NK-92 treated with Interleukin-12 subunit alpha and Interleukin-12 subunit beta, amount 100 ng/mL, for 24 hours (cell line): ENCODE measurements around the gene TSPAN32.
"Not testable (repeated sequence)": the region's sequence is repeated elsewhere in the genome, so short reads cannot be mapped to it uniquely, and the experiment has no call there.

Experiments
- DNase-seq: peaks from one replicate; lab custom pipeline; 2025; lab: John Stamatoyannopoulos, UW

The TSPAN32 gene

GRCh38 chr11:2316169-2316962 lies 14.6 kb downstream of the TSPAN32 start:
- no peak for DNase-seq

GRCh38 chr11:2316963-2317244 lies 15.1 kb downstream of the TSPAN32 start:
- DNase-seq = no peak

DNA sequence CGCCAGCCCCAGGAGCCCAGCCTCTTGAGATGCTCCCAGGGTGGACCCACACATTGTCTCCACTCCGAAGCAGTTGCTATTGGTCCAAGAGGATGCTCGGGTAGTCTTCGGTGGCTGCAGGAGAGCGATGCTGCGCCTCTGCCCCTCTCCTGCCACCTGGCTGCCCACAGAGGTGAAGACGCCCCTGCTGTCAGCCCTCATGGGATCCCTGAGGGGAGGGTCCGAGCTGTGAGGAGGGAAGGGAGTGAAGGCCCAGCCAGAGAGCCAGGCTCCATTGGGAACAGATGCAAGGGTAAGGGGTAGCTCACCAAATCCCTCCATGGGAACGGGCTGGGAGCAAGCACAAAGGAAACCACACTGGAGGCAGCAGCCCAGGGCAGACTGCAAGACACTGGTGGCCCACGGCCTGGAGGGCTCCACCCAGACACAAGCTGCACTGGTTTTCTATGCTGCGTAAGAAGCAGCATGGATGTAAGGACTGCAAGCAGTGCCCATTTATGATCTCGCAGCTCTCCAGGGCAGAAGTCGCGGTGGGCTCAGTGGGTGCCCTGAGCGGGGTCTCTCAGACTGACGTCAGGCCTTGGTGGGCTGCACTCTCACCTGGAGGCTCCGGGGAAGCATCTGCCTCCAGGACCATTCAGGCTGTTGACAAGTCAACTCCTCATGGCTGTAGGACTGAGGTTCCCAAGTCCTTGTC lies 15.7 kb downstream of the TSPAN32 start:
- no peak for DNase-seq

DNA sequence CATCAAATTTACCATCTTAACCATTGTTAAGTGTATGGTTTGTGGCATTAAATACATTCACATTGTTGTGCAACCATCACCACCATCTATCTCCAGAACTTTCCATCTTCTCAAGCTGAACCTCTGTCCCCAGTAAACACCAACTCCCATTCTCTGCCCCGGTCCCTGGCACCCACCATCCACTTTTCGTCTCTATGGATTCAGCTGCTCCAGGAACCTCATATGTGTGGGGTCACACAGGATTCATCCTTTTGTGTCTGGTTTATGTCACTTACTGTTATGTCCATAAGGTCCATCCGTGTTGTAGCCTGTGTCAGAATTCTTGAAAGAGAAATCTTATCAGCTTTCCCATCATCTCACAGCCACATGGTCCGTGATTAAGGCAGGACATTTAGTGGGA lies 16.3 kb downstream of the TSPAN32 start:
- no peak for DNase-seq

- no peak for DNase-seq
These were observed 16.9 kb downstream of the TSPAN32 start for GRCh38 chr11:2318707-2319106.

- no peak for DNase-seq
These were observed 18.1 kb downstream of the TSPAN32 start for GRCh38 chr11:2319791-2320472.

DNA sequence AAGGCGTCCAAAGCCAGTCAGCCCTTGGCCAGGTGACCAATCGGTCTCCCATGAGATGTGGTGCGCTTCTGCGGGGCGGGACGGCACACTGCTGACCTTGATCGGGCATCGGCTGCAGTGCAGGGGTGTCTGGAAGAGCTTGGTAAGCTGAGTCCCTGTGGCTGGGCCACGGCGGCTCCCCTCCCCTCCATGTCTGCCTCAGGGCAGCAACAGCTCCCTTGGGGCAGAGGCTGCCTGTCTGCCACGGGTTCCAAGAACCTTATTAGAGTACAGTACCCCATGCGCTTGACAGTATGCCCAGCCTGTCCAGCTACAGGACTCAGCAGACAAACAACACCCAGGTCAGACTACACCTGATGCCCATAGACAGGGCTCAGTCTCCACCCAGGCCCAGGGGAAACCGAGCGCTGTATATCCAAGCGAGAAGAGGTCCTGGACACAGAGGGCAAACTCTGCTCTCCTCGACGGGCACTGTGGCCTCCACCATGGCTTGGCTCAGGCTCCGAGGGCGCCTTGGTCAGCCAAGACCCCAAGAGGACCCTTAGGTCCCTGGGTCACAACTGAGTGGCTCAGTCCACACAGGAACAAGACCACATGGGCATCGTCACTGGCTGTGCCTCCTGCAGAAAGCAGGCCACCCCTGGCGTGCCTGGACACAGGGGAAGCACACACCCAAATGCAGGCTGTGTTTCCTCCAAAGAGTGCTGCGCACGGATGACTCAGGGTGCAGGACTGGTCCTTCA lies 18.9 kb downstream of the TSPAN32 start:
- no peak for DNase-seq

DNA sequence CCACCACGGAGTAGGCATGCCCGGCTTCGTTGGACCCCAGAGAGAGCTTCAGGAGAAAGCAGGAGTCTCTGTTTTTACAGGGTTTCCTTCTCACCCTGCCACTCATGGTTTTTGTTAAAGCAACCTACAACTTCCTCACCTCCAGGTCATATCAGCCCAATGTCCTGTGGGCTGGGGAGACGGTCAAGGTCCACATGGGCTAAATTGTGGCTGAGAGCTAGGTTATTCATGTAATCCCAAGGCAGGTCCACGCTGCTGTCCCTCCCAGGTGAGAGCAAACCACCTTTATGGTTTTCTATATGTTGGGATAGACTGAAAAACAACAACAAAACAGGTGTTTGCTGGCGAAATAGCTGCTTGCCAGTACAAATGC lies 19.5 kb downstream of the TSPAN32 start:
- no peak for DNase-seq

DNA sequence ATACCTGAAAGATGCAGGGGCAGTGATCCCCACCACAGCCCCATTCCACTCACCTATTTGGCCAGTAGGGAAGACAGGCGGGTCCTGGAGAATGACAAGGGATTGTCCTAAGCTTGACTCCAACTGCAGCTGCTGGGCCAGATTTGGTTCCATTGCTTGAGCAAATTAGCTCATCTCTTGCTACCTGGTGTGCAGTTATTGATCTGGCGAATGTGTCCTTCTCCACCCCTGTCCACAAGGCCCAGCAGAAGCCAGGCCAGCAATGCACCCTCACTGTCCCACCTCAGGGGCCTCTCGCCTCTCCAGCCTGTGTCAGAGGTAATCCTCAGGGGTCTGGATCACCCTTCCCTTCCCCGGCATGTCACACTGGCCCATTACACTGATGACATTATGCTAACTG lies 23.3 kb downstream of the TSPAN32 start:
- DNase-seq = no peak

DNA sequence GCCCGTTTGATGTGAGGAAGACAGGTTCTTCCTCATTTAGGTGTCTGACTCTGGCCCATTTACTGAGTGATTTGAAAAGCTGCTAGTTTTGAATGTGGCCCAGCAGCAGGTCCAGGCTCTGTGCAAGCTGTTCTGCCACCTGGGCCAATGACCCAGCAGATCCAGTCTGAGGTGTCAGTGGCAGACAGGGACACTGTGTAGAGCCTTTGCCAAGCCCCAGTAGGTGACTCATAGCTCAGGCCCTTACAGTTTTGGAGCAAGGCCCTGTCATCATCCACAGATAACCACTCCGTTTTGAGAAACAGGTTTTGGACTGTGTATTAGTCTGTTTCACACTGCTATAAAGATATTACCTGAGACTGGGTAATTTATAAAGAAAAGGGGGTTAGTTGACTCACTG lies 23.9 kb downstream of the TSPAN32 start:
- no peak for DNase-seq

DNA sequence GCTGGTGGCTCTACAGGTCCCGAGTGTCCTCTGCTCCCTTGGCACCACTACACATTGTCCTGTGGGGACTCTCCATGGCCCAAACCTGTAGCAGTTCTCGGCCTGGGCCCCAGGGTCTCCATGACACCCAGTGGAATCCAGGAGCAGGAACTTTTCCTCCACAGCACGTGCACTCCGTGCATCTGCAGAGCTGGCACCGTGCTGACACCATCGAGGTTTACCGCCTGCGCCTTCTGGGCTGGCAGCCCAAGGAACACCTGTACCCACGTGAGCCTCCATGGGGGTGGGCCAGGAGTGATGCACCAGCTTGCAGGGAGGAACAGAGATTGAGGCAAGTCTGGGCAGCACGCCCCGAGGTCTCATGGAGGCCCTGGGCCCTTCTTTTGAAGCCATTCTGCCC lies 25.2 kb downstream of the TSPAN32 start:
- no peak for DNase-seq

DNA sequence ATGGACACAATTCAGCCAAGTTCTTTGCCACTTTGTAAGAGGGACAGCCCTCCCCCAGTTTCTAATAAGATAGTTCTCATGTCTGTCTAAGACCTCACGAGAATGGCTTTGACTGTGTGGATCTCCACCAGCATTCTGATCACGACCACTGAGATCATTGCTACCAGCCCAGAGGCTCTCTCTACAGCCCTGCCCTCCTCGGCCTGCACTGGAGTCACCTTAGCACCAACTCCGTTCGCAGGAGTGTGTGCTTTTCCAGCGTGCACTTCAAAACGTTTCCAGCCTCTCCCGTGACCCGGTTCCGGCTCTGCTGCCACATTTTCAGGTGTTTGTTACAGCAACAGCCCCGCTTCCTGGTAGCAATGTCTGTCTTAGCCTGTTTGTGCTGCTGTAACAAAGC lies 26.2 kb downstream of the TSPAN32 start:
- no peak for DNase-seq

DNA sequence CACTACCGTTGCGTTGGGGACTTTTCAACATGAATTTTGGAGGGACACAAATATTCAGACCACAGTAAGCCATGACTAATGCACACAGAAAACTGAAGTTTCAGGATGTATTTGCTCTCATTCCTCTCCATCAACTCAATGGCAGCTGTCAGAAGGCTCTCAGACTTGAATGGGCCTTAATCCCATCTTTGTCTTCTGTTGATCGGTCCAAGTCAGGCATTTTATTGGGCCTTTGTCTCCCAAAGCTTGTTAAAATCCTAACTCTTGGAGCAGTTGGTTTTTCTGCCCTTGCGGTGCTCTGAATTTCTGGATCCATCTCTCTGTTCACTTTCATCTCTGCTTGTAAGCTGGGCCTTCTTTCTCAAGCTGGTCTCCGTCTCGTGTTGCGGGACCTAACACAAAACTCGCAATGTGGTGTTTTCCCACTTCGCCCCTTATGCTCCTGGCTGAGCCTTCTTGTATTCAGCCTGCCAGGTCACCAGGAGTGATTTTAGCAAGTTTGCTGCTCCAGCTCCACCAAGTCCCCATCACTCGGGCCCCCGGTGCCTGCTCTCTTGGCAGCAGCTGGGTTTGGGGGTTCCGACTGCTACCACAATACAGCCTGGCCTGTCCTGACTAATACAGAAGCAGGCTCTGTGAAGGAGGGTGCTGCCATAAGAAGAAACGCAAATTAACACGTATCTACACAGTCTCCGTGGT lies 27.0 kb downstream of the TSPAN32 start:
- DNase-seq = no peak

DNA sequence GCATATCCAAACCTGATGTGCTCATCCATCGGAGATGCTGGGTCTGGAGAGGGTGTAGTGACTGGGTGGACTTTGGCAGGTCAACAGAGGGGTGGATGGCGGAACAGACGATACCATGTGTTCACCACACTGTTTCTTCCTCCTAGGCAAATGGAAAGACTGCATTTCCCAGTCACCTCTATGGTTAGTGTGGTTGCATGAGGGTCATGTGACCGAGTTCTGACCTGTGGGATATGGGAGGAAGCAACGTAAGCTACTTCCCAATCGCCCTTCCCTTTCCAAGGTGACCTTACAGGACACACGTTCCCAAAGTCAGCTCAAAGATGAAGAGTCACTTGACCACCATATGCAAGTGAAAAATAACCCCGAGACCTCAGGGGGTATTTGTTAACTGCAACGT lies 27.7 kb downstream of the TSPAN32 start:
- DNase-seq = no peak

- DNase-seq = no peak
These were observed 28.9 kb downstream of the TSPAN32 start for GRCh38 chr11:2330696-2331095.

DNA sequence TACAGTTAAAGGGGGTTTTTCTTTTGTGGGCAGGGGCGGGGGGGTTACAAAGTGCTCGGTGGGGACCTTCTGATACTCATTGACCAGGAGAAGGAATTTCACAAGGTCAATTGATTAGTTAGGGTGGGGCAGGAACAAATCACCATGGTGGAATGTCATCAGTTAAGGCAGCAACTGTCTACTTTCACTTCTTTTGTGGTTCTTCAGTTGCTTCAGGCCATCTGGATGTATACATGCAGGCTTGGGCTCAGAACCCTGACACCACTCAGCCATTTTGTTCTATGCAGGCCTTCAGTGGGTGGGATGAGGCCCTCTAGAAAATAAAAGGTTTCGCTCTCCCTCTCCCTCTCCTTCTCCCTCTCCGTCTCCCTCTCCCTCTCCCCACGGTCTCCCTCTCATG lies 29.6 kb downstream of the TSPAN32 start:
- no peak for DNase-seq

GRCh38 chr11:2332569-2332968 lies 30.8 kb downstream of the TSPAN32 start:
- DNase-seq = not testable (repeated sequence)

- DNase-seq = not testable (repeated sequence)
These were observed 31.8 kb downstream of the TSPAN32 start for GRCh38 chr11:2333486-2334205.

DNA sequence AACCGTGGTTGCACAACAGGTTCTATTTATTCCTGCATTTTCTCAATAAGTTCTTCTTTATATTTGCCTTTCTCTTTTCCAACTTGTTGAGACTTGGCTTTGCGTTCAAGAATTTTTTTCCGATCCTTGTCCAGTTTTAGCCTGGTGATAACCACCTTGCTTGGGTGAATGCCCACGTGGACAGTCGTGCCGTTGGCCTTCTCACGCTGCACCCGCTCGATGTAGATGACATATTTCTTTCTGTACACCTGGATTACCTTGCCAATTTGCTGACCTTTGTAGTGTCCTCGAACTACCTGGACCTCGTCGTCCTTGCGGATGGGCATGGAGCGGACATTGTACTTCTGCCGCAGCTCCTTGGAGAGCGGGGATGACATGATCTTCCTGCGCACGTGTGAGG lies 33.5 kb downstream of the TSPAN32 start:
- not testable (repeated sequence) for DNase-seq

DNA sequence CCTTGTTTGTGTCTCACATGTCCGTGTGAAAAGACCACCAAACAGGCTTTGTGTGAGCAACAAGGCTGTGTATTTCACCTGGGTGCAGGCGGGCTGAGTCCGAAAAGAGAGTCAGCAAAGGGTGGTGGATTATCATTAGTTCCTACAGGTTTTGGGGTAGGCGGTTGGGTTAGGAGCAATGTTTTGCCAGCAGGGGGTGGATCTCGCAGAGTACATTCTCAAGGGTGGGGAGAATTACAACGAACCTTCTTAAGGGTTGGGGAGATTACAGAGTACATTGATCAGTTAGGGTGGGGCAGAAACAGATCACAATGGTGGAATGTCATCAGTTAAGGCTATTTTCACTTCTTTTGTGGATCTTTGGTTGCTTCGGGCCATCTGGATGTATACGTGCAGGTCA lies 36.9 kb downstream of the TSPAN32 start:
- DNase-seq = not testable (repeated sequence)

GRCh38 chr11:2342557-2342956 lies 40.7 kb downstream of the TSPAN32 start:
- DNase-seq = no peak
